HepG2 (cell line): Measurements from ENCODE around the gene GPSM1. TPM values are rescaled to one million over a fixed set of nuclear protein-coding genes. Genes with fewer than 3 reads are reported as not detected.

Experiments
- BORCS8-MEF2B ChIP-seq: sonication (generic); formaldehyde crosslinking; IDR thresholded peaks from 2 replicates; pipeline ENCODE4 v1.8.0; 2022; ENCODE audit warnings: mild to moderate bottlenecking, missing genetic modification reagents
- ELF4 ChIP-seq: sonication (generic); formaldehyde crosslinking; IDR thresholded peaks from 2 replicates; pipeline ENCODE4 v1.5.0; 2020; ENCODE audit warnings: missing genetic modification reagents, mild to moderate bottlenecking, moderate library complexity, borderline replicate concordance
- GTF2F1 ChIP-seq: fragments of 150-350 bp; IDR thresholded peaks from 2 replicates; pipeline ENCODE4 v1.6.1; 2014; ENCODE audit warnings: low read length
- HMGXB4 ChIP-seq, 2 experiments: sonication (generic) in 1 of 2; formaldehyde crosslinking in 1 of 2; IDR thresholded peaks; 2 replicates each; pipeline versions ENCODE4 v1.4.0 to v1.6.1; 2018 to 2020; ENCODE audit warnings: missing genetic modification reagents in 2 of 2, borderline replicate concordance in 1 of 2, low read depth in 1 of 2, mild to moderate bottlenecking in 1 of 2, missing biosample characterization in 1 of 2
- MED1 ChIP-seq: sonication (generic); formaldehyde crosslinking; IDR thresholded peaks from 2 replicates; pipeline ENCODE4 v1.4.0; 2020; ENCODE audit warnings: missing genetic modification reagents
- NFE2L1 ChIP-seq: sonication (generic); formaldehyde crosslinking; IDR thresholded peaks from 2 replicates; pipeline ENCODE4 v1.4.0; 2020; ENCODE audit warnings: missing genetic modification reagents, mild to moderate bottlenecking, borderline replicate concordance
- PITX1 ChIP-seq: sonication (generic); formaldehyde crosslinking; IDR thresholded peaks from 2 replicates; pipeline ENCODE4 v1.5.1; 2020; ENCODE audit warnings: mild to moderate bottlenecking, missing genetic modification reagents
- SAFB2 ChIP-seq: sonication (generic); formaldehyde crosslinking; IDR thresholded peaks from 2 replicates; pipeline ENCODE4 v1.5.1; 2020; ENCODE audit warnings: missing genetic modification reagents, low read depth, mild to moderate bottlenecking, borderline replicate concordance
- ZNF24 ChIP-seq: fragments of 450-650 bp; IDR thresholded peaks from 2 replicates; pipeline ENCODE4 v1.6.1; 2017; ENCODE audit warnings: antibody characterized with exemption, mild to moderate bottlenecking
- ZNF432 ChIP-seq: sonication (generic); formaldehyde crosslinking; IDR thresholded peaks from 2 replicates; pipeline ENCODE4 v1.5.0; 2020; ENCODE audit warnings: missing genetic modification reagents, mild to moderate bottlenecking, borderline replicate concordance
- ZNF441 ChIP-seq: sonication (generic); formaldehyde crosslinking; IDR thresholded peaks from 2 replicates; pipeline ENCODE4 v1.7.0; 2021; ENCODE audit warnings: missing genetic modification reagents, borderline replicate concordance
- ZNF547 ChIP-seq: sonication (generic); formaldehyde crosslinking; IDR thresholded peaks from 2 replicates; pipeline ENCODE4 v1.5.1; 2020; ENCODE audit warnings: mild to moderate bottlenecking, missing genetic modification reagents
- ZNF550 ChIP-seq: sonication (generic); formaldehyde crosslinking; IDR thresholded peaks from 2 replicates; pipeline ENCODE4 v1.4.0; 2020; ENCODE audit warnings: mild to moderate bottlenecking, missing genetic modification reagents, borderline replicate concordance
- ZNF614 ChIP-seq: IDR thresholded peaks from 2 replicates; pipeline ENCODE4 v1.6.1; 2018; ENCODE audit warnings: missing biosample characterization, missing genetic modification reagents, inconsistent platforms, borderline replicate concordance
- ZNF788 ChIP-seq: sonication (generic); formaldehyde crosslinking; IDR thresholded peaks from 2 replicates; pipeline ENCODE4 v1.5.0; 2020; ENCODE audit warnings: mild to moderate bottlenecking, missing genetic modification reagents, borderline replicate concordance
- ZNF816 ChIP-seq: sonication (generic); formaldehyde crosslinking; IDR thresholded peaks from 2 replicates; pipeline ENCODE4 v1.8.0; 2022; ENCODE audit warnings: missing genetic modification reagents, mild to moderate bottlenecking, borderline replicate concordance
- polyA plus RNA-seq, 8 experiments: library from polyadenylated mRNA; depleted of rRNA in 3 of 8; stranded (reverse) in 7 of 8; unstranded in 1 of 8; fragments of >200 nt; fragmentation: Illumina TruSeq in 4 of 8; extraction: Trizol in 4 of 8; gene quantifications; 2 replicates each; pipeline versions ENCODE4 v1.2.1 to v1.2.3, GENCODE V29; 2011 to 2016; ENCODE audit warnings: low read depth in 4 of 8, missing spikeins in 1 of 8, mixed read lengths in 1 of 8; ENCODE audit not compliant: insufficient read depth in 1 of 8
- total RNA-seq, 5 experiments: library from RNA; depleted of rRNA; stranded (reverse); fragments of >200 nt; fragmentation: Illumina TruSeq; extraction: Trizol; gene quantifications; 2 replicates each; pipeline ENCODE4 v1.2.3, GENCODE V29; 2016; ENCODE audit warnings: low read depth in 1 of 5
- TF ChIP-seq, protein P1 (sequence below): sonication (generic); formaldehyde crosslinking; IDR thresholded peaks from 2 replicates; pipeline ENCODE4 v1.8.0; 2022; ENCODE audit warnings: missing genetic modification reagents, mild to moderate bottlenecking, borderline replicate concordance
- TF ChIP-seq, protein P2 (sequence below): sonication (generic); formaldehyde crosslinking; IDR thresholded peaks from 2 replicates; pipeline ENCODE4 v1.4.0; 2020; ENCODE audit warnings: mild to moderate bottlenecking, missing genetic modification reagents

The GPSM1 gene
- total and polyA plus RNA-seq, 2 of the 13 experiments (the other 11 are each of a cell fraction or from before 2014, with no cell fraction given) = 1.0 to 2.4 TPM

DNA sequence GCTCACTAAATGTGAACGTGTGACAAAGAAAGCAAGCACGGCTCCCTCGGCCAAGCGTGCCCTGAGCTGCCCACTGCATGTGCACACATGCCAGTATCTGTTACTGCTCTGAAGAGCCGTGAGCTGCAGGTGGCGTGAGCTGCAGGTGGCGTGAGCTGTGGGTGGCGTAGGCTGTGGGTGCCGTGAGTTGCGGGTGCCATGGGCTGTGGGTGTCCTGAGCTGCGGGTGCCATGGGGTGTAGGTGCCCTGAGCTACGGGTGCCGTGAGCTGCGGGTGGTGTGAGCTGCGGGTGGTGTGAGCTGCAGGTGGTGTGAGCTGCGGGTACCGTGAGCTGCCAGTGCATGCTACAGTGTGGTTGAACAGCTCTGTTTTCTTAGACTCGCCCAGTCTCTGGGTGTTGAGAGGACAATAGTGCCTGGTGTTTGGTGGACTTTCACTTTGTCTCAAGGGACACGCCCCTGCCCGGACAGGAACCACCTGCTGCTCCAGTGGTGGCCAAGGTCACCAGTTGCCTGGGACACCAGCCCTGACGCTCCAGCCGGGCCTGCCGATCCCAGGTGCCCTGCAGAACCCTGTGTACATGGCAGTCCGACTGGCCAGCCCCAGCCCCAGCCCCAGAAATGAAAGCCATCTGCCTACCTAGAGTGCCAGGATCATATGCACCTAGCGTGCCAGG, 30.2 kb upstream of the GPSM1 start (continued):
- TF ChIP-seq, protein P1, sequence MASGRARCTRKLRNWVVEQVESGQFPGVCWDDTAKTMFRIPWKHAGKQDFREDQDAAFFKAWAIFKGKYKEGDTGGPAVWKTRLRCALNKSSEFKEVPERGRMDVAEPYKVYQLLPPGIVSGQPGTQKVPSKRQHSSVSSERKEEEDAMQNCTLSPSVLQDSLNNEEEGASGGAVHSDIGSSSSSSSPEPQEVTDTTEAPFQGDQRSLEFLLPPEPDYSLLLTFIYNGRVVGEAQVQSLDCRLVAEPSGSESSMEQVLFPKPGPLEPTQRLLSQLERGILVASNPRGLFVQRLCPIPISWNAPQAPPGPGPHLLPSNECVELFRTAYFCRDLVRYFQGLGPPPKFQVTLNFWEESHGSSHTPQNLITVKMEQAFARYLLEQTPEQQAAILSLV (CRISPR knock-in tag) = no peak
- no peak for TF ChIP-seq ZNF432 (CRISPR knock-in tag)
- TF ChIP-seq PITX1 (CRISPR knock-in tag) = 0 out of 2 replicates have a peak, but pooled peaks have one; percentile 6
- no peak for TF ChIP-seq HMGXB4 (CRISPR knock-in tag; IDR thresholded peaks at IDR 0.05; ENCODE audit: borderline replicate concordance in 1 of 2, low read depth in 1 of 2)
- TF ChIP-seq ZNF550 (CRISPR knock-in tag) = no peak
- TF ChIP-seq, protein P2, sequence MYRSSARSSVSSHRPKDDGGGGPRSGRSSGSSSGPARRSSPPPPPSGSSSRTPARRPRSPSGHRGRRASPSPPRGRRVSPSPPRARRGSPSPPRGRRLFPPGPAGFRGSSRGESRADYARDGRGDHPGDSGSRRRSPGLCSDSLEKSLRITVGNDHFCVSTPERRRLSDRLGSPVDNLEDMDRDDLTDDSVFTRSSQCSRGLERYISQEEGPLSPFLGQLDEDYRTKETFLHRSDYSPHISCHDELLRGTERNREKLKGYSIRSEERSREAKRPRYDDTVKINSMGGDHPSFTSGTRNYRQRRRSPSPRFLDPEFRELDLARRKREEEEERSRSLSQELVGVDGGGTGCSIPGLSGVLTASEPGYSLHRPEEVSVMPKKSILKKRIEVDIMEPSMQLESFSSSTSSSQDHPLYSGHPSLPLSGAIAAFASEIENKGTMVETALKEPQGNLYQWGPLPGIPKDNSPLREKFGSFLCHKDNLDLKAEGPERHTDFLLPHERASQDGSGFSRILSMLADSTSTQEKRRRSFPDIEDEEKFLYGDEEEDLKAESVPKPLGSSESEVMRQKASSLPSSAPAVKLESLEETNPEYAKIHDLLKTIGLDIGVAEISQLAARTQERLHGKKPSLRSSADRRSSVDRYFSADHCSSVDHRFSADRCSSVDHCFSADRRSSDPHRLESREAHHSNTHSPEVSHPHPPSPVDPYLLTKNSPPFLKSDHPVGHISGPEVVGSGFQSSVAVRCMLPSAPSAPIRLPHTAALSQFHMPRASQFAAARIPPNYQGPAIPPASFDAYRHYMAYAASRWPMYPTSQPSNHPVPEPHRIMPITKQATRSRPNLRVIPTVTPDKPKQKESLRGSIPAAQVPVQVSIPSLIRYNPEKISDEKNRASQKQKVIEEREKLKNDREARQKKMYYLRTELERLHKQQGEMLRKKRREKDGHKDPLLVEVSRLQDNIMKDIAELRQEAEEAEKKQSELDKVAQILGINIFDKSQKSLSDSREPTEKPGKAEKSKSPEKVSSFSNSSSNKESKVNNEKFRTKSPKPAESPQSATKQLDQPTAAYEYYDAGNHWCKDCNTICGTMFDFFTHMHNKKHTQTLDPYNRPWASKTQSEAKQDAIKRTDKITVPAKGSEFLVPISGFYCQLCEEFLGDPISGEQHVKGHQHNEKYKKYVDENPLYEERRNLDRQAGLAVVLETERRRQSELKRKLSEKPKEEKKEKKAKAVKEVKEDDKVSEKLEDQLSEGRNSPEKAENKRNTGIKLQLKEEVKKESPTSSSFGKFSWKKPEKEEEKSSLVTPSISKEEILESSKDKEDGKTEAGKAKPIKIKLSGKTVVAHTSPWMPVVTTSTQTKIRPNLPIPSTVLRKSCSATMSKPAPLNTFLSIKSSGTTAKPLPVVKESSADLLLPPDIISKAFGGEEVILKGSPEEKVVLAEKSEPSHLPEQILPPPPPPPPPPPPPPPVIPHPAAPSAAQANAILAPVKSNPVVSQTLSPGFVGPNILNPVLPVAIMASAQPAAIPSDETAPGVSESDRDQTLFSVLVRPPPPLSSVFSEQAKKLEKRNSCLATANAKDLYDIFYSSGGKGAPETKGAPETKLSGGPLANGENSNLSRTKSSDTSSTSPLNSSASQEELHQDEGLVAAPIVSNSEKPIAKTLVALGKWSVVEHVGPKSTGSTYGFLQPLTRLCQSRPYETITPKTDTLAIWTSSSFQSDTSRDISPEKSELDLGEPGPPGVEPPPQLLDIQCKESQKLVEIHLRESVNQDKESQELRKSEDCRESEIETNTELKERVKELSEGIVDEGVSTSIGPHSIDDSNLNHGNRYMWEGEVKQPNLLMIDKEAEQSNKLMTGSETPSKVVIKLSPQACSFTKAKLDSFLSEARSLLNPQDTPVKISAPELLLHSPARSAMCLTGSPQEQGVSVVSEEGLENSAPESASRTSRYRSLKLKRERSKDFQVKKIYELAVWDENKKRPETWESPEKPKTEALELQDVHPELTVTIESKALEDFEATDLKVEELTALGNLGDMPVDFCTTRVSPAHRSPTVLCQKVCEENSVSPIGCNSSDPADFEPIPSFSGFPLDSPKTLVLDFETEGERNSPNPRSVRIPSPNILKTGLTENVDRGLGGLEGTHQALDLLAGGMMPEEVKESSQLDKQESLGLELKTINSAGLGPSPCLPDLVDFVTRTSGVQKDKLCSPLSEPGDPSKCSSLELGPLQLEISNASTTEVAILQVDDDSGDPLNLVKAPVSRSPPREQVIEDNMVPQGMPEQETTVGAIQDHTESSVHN (CRISPR knock-in tag) = no peak
- no peak for TF ChIP-seq ZNF547 (CRISPR knock-in tag)
- TF ChIP-seq ZNF441 = no peak
- TF ChIP-seq ELF4 = no peak
- TF ChIP-seq NFE2L1 (CRISPR knock-in tag) = no peak
- TF ChIP-seq ZNF24 = no peak
- peak; percentile 75; the same call in 1 of the 2 replicates for TF ChIP-seq ZNF788 (CRISPR knock-in tag)
- no peak for TF ChIP-seq ZNF614 (CRISPR knock-in tag)
- no peak for TF ChIP-seq GTF2F1
- no peak for TF ChIP-seq ZNF816 (CRISPR knock-in tag)
- TF ChIP-seq MED1 (CRISPR knock-in tag) = peak; percentile 13; the same call in 1 of the 2 replicates
- no peak for TF ChIP-seq SAFB2 (CRISPR knock-in tag)
- TF ChIP-seq BORCS8-MEF2B (CRISPR knock-in tag) = peak; percentile 51
